Measurements from ENCODE around the gene GAP43.

Gene GAP43

GRCh38 chr3:115626721-115627120 is 3.4 kb downstream of the GAP43 start:
- H3K4me3 ChIP-seq (ENCODE audit: low read depth, low read length): no peak overlapping the region

GRCh38 chr3:115627180-115628074 is 4.1 kb downstream of the GAP43 start:
- no peak overlapping the region for H3K4me3 ChIP-seq (ENCODE audit: low read depth, low read length)

GRCh38 chr3:115628075-115628412 is 4.7 kb downstream of the GAP43 start:
- no peak overlapping the region for H3K4me3 ChIP-seq (ENCODE audit: low read depth, low read length)

- no peak overlapping the region for H3K4me3 ChIP-seq (ENCODE audit: low read depth, low read length)
Measured at GRCh38 chr3:115630850-115631249, 7.5 kb downstream of the GAP43 start.

GRCh38 chr3:115632026-115632425 is 8.7 kb downstream of the GAP43 start:
- no peak overlapping the region for H3K4me3 ChIP-seq (ENCODE audit: low read depth, low read length)

GRCh38 chr3:115633467-115633866 is 10.2 kb downstream of the GAP43 start:
- no peak overlapping the region for H3K4me3 ChIP-seq (ENCODE audit: low read depth, low read length)

GRCh38 chr3:115634052-115634451 is 10.7 kb downstream of the GAP43 start:
- H3K4me3 ChIP-seq (ENCODE audit: low read depth, low read length): no peak overlapping the region

GRCh38 chr3:115635406-115635805 is 12.1 kb downstream of the GAP43 start:
- H3K4me3 ChIP-seq (ENCODE audit: low read depth, low read length): no peak overlapping the region

GRCh38 chr3:115638241-115638640 is 14.9 kb downstream of the GAP43 start:
- H3K4me3 ChIP-seq (ENCODE audit: low read depth, low read length): no peak overlapping the region

- H3K4me3 ChIP-seq (ENCODE audit: low read depth, low read length): no peak overlapping the region
Measured at GRCh38 chr3:115638991-115639390, 15.7 kb downstream of the GAP43 start.

- H3K4me3 ChIP-seq (ENCODE audit: low read depth, low read length): no peak overlapping the region
Measured at GRCh38 chr3:115644391-115644790, 21.1 kb downstream of the GAP43 start.

- H3K4me3 ChIP-seq (ENCODE audit: low read depth, low read length): no peak overlapping the region
Measured at GRCh38 chr3:115646027-115646690, 22.8 kb downstream of the GAP43 start.

GRCh38 chr3:115648559-115648958 is 25.2 kb downstream of the GAP43 start:
- H3K4me3 ChIP-seq (ENCODE audit: low read depth, low read length): no peak overlapping the region

GRCh38 chr3:115651087-115651486 is 27.8 kb downstream of the GAP43 start:
- H3K4me3 ChIP-seq (ENCODE audit: low read depth, low read length): no peak overlapping the region

GRCh38 chr3:115651599-115651998 is 28.3 kb downstream of the GAP43 start:
- no peak overlapping the region for H3K4me3 ChIP-seq (ENCODE audit: low read depth, low read length)

GRCh38 chr3:115652738-115653137 is 29.4 kb downstream of the GAP43 start:
- no peak overlapping the region for H3K4me3 ChIP-seq (ENCODE audit: low read depth, low read length)

GRCh38 chr3:115655761-115656282 is 32.5 kb downstream of the GAP43 start:
- H3K4me3 ChIP-seq (ENCODE audit: low read depth, low read length): no peak overlapping the region

GRCh38 chr3:115657168-115657567 is 33.9 kb downstream of the GAP43 start:
- H3K4me3 ChIP-seq (ENCODE audit: low read depth, low read length): no peak overlapping the region

GRCh38 chr3:115658032-115658336 is 34.7 kb downstream of the GAP43 start:
- peak overlapping the region; percentile 50 for H3K4me3 ChIP-seq (ENCODE audit: low read depth, low read length)

- peak overlapping the region; percentile 50 for H3K4me3 ChIP-seq (ENCODE audit: low read depth, low read length)
Measured at GRCh38 chr3:115658337-115659181, 35.2 kb downstream of the GAP43 start.
